RPMI8226 (cell line): ENCODE measurements around the gene SMYD3.
"Not testable (repeated sequence)": the region's sequence is repeated elsewhere in the genome, so short reads cannot be mapped to it uniquely, and the experiment has no call there.

Experiments
- DNase-seq: peaks from one replicate; pipeline ENCODE4 v3.0.0-alpha.2; 2015

SMYD3 gene

GRCh38 chr1:246051909-246052518, 455.1 kb downstream of the SMYD3 start:
- no peak for DNase-seq

GRCh38 chr1:246048693-246049092, 458.4 kb downstream of the SMYD3 start:
- no peak for DNase-seq

GRCh38 chr1:246043556-246043955, 463.5 kb downstream of the SMYD3 start:
- DNase-seq = no peak

GRCh38 chr1:246041360-246041759, 465.7 kb downstream of the SMYD3 start:
- no peak for DNase-seq

GRCh38 chr1:246040200-246040890, 466.7 kb downstream of the SMYD3 start:
- DNase-seq = no peak

DNA sequence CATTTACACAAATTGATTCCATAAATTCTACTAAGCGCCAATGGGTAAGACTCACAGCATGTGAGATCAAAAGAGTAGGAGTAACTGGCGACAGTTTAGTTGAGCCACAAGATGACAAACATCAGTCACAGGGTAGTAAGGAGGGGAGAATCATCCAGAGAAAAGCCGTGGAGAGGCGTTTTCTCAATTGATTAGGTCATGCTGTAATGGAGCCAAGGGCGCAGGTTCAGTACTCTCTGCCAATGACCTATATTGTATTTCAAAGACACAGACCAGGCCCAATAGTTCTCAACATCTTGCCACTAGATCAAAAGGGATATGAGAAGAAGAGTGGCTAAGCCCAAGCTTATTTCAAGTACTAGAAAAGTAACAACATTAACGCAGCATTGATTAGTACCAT, 467.5 kb downstream of the SMYD3 start:
- no peak for DNase-seq

- no peak for DNase-seq
Observed at GRCh38 chr1:246037832-246038231, 469.2 kb downstream of the SMYD3 start.

GRCh38 chr1:246036175-246036574, 470.9 kb downstream of the SMYD3 start:
- DNase-seq = no peak

GRCh38 chr1:246035060-246035541, 472.0 kb downstream of the SMYD3 start:
- no peak for DNase-seq

DNA sequence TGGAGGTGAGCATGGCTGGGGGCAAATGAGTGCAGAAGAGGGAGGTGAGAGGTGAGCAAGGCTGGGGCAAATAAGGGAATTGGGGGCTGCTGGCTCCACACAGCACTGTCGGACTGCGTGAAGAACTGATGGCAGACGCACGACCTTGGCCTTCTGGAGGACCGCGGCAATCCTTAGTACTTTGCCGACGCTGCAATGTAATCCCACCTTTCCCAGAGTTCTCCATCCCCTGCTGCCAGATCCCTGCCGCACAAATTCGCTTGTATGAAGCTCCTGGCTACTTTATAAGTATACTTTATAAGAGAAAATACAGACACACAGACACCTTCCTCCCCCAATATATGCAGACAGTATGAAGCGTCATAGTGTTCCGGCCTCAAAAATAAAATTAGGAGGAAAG, 472.4 kb downstream of the SMYD3 start:
- no peak for DNase-seq

DNA sequence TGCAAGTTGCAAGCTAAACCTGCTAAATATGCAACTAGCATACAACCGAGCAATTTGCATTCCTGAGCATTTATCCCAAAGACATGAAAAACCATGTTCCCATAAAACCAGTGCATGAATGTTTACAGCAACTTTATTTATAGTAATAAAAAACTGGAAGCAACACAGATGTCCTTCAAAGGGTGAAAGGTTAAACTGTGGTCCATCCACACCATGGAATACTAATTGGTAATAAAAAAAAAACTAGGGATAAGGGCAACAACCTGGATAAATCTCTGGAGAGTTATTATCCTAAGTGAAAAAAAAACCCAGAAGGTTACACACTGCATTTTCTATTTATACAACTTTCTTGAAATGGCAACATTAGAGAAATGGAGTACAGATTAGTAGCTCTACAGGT, 474.1 kb downstream of the SMYD3 start:
- DNase-seq = no peak

- no peak for DNase-seq
Observed at GRCh38 chr1:246032031-246032551, 475.0 kb downstream of the SMYD3 start.

GRCh38 chr1:246029616-246030015, 477.5 kb downstream of the SMYD3 start:
- no peak for DNase-seq

DNA sequence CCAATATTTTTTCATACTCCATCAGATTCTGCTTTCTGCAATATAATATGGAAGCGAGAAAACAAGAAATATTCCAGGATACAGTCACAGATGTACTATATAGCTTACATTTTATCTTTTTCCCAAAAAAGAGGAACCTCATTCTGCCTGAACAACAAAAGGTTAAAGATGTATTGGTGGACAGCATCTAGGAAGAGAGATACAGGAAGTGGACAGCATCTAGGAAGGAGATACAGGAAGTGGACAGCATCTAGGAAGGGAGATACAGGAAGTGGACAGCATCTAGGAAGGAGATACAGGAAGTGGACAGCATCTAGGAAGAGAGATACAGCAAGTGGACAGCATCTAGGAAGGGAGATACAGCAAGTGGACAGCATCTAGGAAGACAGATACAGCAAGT, 483.0 kb downstream of the SMYD3 start:
- not testable (repeated sequence) for DNase-seq

GRCh38 chr1:246020211-246020954, 486.7 kb downstream of the SMYD3 start:
- no peak for DNase-seq

DNA sequence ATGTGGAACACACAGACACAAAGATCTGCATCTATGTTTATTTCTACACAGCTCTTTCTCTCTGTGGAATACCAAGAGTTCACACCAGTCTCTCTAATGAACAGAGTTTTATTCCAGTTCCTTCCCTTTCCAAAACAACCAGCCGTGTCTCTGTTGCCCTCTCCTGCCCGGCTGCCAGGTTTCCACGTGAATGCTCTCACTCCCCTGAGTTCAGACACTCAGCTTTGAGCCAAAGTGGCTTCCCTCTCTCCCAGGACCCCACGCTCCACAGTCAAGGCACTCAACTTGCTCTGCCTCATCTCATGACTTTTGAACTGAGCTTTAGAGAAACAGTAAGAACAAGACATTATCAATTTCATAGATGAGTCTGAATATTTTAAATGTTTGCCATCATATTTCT, 488.9 kb downstream of the SMYD3 start:
- DNase-seq = no peak

DNA sequence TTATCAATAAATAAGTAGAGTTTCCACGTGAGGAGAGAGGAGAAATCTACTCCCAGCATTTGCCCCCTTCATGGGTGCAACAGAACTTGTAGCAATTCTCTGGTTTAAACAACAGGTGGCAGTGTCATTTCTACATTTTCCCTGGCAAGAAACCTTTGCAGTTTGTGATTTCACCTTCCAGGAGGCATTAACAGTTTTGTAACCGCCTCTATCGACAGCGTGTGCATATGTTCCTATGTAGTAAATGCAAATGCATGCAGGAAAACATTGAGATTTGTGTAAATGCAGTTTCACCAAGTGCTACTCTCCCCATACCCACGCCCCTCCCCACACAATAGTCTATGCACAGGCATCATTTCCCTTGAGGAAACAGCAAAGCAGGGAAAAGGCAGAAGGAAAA, 494.7 kb downstream of the SMYD3 start:
- peak; percentile 43 for DNase-seq

DNA sequence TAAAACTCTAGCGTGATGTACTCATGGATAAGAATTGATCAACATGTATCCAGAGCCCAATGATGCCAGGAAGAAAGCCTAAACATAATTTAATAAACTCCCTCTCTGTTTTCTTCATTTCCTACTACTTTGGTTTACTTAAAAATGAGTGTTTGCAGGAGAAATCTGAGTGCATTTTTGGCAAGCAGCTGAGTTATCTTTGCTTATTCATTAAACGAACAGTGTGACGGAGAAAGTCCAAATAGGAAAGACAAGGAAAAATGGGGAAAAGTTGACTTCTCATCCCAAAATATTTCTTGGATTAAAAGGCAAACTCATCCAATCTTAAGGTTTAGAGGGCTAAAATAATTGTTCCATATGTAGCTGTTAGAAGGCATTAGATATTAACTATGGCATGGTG, 496.7 kb downstream of the SMYD3 start:
- DNase-seq = no peak

DNA sequence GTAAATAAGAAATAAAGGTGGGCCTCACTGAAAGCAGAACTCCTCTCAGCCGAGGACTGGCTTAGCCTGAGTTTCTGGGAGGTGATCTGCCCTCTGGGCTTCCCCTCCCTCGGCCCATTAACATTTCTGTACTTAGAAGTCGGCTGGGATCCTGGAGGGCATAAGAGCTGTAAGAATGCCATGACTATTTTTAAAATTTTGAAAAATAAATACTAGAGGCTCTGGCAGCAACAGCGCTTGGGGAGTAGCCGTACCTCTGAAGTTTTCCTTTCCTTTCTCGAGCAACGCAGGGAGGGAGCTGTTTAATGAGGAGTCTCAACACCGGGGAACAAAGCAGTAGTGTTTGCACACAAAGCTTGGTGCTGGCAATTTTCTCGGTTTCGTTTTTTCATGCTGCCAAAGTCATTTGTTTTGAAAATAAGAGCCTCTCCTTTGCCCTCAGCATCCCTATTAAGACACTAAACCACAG, 498.7 kb downstream of the SMYD3 start:
- no peak for DNase-seq

GRCh38 chr1:246005067-246005466, 502.0 kb downstream of the SMYD3 start:
- no peak for DNase-seq

GRCh38 chr1:246004301-246004700, 502.8 kb downstream of the SMYD3 start:
- DNase-seq = no peak

DNA sequence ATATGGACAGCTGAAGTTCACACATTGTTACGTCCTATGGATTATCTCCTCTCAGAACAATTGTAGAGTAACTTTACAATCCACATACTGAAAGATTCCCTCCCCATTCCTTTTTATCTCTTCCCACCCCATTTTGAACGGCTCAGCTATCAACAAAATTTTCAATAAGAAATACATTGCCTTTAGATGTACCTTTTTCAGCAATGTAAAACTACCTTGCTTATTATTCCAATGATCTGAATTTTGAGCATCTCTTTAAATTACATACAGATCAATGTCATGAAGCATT, 503.7 kb downstream of the SMYD3 start:
- DNase-seq = no peak

DNA sequence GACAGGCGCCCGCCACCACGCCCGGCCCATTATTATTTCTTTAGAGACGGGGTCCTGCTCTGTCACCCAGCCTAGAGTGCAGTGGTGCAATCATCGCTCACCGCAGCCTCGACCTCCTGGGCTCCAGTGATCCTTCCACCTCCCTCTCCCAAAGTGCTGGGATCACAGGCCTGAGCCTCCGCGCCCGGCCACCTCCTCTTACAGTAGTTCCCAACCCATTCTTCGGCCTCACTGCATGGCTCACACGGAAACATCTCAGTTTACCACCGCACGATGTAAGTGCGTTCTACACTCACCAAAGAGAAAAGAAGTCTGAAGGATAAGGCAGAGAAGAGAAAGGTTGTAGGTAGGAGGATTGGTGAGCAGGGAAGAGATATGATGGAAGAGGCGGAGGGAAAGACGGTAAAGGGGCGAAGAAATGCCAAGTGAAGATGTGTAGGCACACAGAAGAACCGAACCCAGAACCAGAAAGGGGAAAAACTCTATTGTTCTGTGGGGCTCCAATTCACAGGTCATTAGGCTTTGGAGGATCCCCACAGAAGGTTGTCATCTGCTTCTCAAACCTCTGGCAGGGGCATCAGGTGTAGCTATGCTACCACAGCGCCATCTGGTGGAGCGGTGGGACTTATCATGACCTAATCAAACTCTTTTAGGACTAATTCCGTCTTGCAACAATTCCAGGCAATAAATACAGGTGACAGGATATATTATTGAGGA, 504.2 kb downstream of the SMYD3 start:
- DNase-seq = peak; percentile 75
